Skeletal muscle tissue (tissue), 4 donors: ENCODE results near the gene NKD2. TPM values are rescaled to one million over a fixed set of nuclear protein-coding genes. Genes with fewer than 3 reads are reported as not detected.
"Not testable (repeated sequence)": the region's sequence is repeated elsewhere in the genome, so short reads cannot be mapped to it uniquely, and the experiment has no call there.

Source experiments
- H3K27ac ChIP-seq: one replicate; pipeline ENCODE4 v1.7.0; 2013; ENCODE audit warnings: mild to moderate bottlenecking, low read depth, low read length, inconsistent platforms
- H3K27me3 ChIP-seq, 3 donors: one replicate each; pipeline ENCODE4 v1.7.0; 2013; ENCODE audit warnings: low read length in 3 of 3; ENCODE audit not compliant: control insufficient read depth in 3 of 3, insufficient read depth in 3 of 3
- H3K36me3 ChIP-seq, 3 donors: one replicate each; pipeline ENCODE4 v1.7.0; 2013; ENCODE audit warnings: low read length in 3 of 3; ENCODE audit not compliant: control insufficient read depth in 3 of 3, insufficient read depth in 3 of 3
- H3K4me1 ChIP-seq, 3 donors: one replicate each; pipeline ENCODE4 v1.7.0; 2013; ENCODE audit warnings: low read length in 3 of 3, mild to moderate bottlenecking in 3 of 3; ENCODE audit not compliant: control insufficient read depth in 3 of 3, insufficient read depth in 3 of 3
- H3K4me3 ChIP-seq, 3 donors: one replicate each; pipeline ENCODE4 v1.7.0; 2013; ENCODE audit warnings: low read length in 3 of 3
- H3K9ac ChIP-seq, 3 donors: one replicate each; pipeline ENCODE4 v1.7.0; 2013; ENCODE audit warnings: low read length in 3 of 3, mild to moderate bottlenecking in 3 of 3, moderate library complexity in 2 of 3, low read depth in 1 of 3
- H3K9me3 ChIP-seq, 3 donors: one replicate each; pipeline ENCODE4 v1.7.0; 2013; ENCODE audit warnings: low read length in 3 of 3; ENCODE audit not compliant: control insufficient read depth in 3 of 3
- total RNA-seq: library from RNA; depleted of rRNA; stranded (reverse); fragments of >200 nt; gene quantifications from one replicate; pipeline ENCODE4 v1.2.3, GENCODE V29; 2014
- donor health status: Osteomylitis.

NKD2 gene
- total RNA-seq, 1 donor from 2014 or later: 1.6 TPM

DNA sequence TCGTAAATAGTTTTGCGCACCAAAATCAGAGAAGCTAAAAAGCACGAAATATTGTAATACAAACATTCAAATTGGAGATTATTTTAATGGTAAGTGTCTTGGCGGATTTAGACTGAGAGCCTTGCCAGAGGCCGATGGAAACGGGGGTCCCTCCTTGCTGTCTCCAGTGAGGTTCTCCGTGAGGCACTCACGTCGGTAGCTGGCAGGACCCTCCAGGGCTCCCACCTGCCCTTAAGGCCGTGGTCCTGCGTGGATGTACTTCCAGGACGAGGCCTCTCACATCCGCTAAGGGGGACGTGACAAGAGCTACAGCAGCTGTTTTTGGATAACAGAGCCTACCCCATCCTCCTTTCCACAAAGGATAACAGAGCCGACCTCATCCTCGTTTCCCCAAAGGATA is 7.9 kb downstream of the NKD2 start:
- no peak overlapping the region for H3K27ac ChIP-seq
- no peaks in the 10 kb centered on the region for H3K9me3 ChIP-seq
- H3K4me1 ChIP-seq: no peaks in the 10 kb centered on the region
- peaks cover 22 to 42% (median 37%) of the 10 kb centered on the region in 3 donors for H3K27me3 ChIP-seq
- no peak overlapping the region for H3K4me3 ChIP-seq
- no peak overlapping the region for H3K9ac ChIP-seq
- H3K36me3 ChIP-seq: no peaks in the 10 kb centered on the region

GRCh38 chr5:1017056-1017455 is 8.5 kb downstream of the NKD2 start:
- no peak overlapping the region for H3K27ac ChIP-seq
- peaks cover 16 to 36% (median 35%) of the 10 kb centered on the region in 3 donors for H3K27me3 ChIP-seq
- H3K36me3 ChIP-seq: no peaks in the 10 kb centered on the region
- no peaks in the 10 kb centered on the region for H3K9me3 ChIP-seq
- no peaks in the 10 kb centered on the region for H3K4me1 ChIP-seq
- no peak overlapping the region for H3K9ac ChIP-seq
- H3K4me3 ChIP-seq: no peak overlapping the region

DNA sequence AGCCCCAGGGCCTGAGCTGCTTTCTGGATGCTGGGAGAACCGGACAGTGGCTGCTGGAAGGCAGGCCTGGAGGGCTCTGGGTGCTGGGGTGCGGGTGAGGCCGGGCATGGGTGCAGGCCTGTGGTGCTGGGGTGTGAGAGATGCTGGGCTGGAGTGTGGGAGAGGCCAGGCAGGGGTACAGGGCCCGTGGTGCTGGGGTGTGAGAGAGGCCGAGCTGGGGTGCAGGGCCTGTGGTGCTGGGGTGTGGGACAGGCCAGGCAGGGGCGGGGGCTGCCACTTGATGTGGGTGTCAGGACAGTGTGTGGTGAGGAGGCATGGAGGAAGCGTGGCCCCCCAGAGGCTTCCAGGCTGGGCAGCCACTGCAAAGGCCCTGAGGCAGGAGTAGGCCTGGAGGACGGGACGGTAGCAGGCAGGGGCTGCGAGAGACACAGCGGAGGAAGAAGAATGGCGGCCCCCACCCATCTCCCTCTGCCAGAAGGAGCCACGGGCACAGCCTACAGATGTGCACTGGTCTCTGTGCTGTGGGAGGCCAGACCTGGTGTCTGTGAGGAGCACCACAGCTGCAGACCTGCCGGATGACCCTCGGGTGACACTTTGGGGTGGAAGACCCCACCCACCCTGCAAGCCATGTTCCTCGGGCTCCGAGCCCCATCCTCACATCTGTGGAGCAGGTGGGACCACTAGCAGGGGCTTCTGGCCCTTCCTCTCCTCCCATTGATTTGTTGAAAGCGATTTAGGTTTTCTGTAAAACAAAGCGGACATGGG is 9.3 kb downstream of the NKD2 start:
- Histone ChIP-seq H3K36me3 (no peaks in the 10 kb centered on the region), H3K27me3 (peaks cover 13 to 31% (median 30%) of the 10 kb centered on the region in 3 donors), H3K9ac (no peak overlapping the region), H3K27ac (no peak overlapping the region), H3K9me3 (no peaks in the 10 kb centered on the region), H3K4me1 (no peaks in the 10 kb centered on the region), H3K4me3 (no peak overlapping the region)

DNA sequence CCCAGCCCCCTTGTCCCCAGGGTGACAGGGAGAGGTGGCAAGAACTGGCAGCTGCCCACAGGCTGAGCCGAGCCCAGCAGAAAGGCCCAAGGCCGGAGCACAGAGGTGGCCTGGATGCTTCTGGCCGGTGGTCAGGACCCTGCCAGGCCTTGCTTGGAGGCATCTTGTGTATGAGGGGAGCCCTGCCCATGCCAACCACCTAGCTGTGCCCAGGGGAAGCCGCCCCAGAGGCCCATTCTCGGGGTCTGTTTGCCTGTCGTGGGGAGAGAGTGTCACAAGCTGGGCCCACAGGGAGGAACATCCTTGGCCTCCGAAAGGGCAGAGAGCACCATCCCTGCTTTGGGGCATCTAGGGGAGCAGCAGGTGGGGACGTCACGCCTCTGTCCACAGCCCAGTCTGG is 10.0 kb downstream of the NKD2 start:
- Histone ChIP-seq H3K9ac (no peak overlapping the region), H3K9me3 (no peaks in the 10 kb centered on the region), H3K4me3 (no peak overlapping the region), H3K27ac (no peak overlapping the region), H3K27me3 (peaks cover 10 to 28% (median 27%) of the 10 kb centered on the region in 3 donors), H3K36me3 (no peaks in the 10 kb centered on the region), H3K4me1 (no peaks in the 10 kb centered on the region)

GRCh38 chr5:1019001-1019905 is 10.7 kb downstream of the NKD2 start:
- Histone ChIP-seq H3K9me3 (no peaks in the 10 kb centered on the region), H3K9ac (no peak overlapping the region), H3K27me3 (peaks cover 9 to 25% (median 25%) of the 10 kb centered on the region in 3 donors), H3K4me3 (no peak overlapping the region), H3K4me1 (no peaks in the 10 kb centered on the region), H3K36me3 (no peaks in the 10 kb centered on the region), H3K27ac (no peak overlapping the region)

DNA sequence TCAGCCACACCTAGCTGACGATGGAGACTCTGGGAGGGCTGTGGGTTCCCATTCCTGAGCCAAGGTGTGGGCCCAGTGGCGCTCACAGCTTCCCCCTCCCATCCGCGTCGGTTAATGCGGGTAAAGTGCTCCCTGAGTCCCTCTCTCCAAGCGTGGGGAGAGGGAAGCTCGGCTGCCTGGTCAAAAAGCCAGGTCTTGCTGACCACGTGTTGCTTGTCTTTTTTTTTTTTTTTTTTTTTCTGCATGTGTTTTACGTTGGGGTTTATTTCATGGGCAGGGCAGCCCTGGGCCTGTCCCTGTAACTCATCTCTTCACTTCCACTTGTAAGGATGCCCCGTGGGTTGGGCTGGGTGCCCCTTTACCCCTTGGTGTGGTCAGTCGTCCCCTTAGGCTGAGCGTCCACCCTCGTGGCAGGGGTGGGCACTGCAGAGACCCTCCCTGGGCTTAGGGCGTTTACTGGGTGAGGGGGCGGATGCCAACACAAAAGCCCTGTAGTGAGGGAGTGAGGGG is 11.9 kb downstream of the NKD2 start:
- Histone ChIP-seq H3K9me3 (no peaks in the 10 kb centered on the region), H3K27ac (no peak overlapping the region), H3K27me3 (peaks cover 7 to 18% (median 16%) of the 10 kb centered on the region in 3 donors), H3K4me1 (no peaks in the 10 kb centered on the region), H3K36me3 (no peaks in the 10 kb centered on the region), H3K9ac (no peak overlapping the region), H3K4me3 (no peak overlapping the region)

DNA sequence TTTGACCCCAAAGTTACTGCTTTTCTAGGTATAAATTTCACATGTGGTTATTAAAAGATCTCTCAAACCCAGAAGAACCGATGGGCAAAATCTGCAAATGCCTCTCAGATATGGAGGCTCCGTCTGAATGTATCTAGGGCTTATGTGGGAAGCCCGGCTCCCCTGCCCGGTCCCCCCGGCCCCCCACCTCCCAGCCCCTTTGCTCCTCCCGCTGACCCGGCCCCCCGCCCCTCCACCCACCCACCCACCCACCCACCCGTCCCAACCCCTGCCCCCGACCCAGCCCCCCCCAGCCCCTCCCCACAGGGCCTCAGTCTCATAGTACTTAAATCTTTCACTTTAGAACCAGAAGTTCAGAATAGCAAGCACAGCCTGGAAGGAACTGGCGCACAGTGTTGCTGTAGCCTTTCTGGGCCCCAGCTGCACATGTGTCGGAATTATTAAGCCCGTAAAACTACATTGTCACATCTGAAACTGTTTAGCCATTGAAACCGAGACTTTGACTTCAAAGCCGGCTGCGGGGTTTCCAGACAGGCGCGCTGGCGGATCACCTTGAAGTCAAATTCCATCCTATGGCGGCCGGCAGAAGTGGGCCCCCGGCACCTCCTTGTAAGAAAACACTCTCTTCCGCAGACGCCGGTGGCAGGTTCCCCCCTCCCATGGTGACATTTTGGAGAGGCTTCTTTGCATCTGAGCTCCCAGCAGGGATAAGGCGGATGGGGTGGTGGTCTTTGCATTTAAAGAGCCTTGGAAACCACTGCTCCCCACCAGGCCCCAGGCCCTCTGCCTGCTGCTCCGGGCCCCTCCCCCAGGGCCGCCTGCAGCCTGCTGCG is 12.8 kb downstream of the NKD2 start:
- H3K9me3 ChIP-seq: no peaks in the 10 kb centered on the region
- no peaks in the 10 kb centered on the region for H3K36me3 ChIP-seq
- H3K9ac ChIP-seq: no peak overlapping the region
- no peaks in the 10 kb centered on the region for H3K4me1 ChIP-seq
- no peak overlapping the region for H3K27ac ChIP-seq
- H3K27me3 ChIP-seq: peaks cover 0 to 10% (median 9%) of the 10 kb centered on the region in 3 donors
- no peak overlapping the region for H3K4me3 ChIP-seq

- peaks cover 3 to 11% (median 6%) of the 10 kb centered on the region in 3 donors for H3K27me3 ChIP-seq
- H3K36me3 ChIP-seq, H3K9ac ChIP-seq, H3K4me1 ChIP-seq, H3K9me3 ChIP-seq, H3K27ac ChIP-seq, H3K4me3 ChIP-seq: not testable (repeated sequence)
Observed at GRCh38 chr5:1021969-1022336, 13.4 kb downstream of the NKD2 start.

GRCh38 chr5:1026700-1027621 is 18.4 kb downstream of the NKD2 start:
- Histone ChIP-seq H3K27ac (no peak overlapping the region), H3K9me3 (no peaks in the 10 kb centered on the region), H3K4me1 (no peaks in the 10 kb centered on the region), H3K9ac (no peak overlapping the region), H3K36me3 (no peaks in the 10 kb centered on the region), H3K27me3 (peaks cover 22 to 49% (median 48%) of the 10 kb centered on the region in 3 donors), H3K4me3 (no peak overlapping the region)
